LNCAP (cell line): ENCODE data around the gene OMP.

Source experiments
- TF ChIP-seq, protein P1 (sequence below): fragments of 450-650 bp; IDR thresholded peaks from 2 replicates; pipeline ENCODE4 v1.5.1; 2017; ENCODE audit warnings: mild to moderate bottlenecking

OMP gene

DNA sequence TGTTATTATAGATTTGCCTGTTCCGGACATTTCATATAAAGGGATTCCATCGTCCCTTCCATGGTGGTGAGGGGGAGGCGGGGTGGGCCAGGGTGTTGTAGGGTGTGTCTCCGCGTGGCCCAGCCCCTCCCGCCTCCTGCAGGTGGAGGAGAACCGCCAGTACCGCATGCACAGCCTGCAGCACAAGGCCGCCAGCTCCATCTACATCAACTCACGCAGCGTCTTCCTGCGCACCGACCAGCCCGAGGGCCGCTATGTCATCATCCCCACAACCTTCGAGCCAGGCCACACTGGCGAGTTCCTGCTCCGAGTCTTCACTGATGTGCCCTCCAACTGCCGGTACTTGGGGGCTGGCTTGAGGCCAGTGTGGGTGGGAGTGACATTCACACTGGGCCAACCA is 17.9 kb downstream of the OMP start:
- TF ChIP-seq, protein P1, sequence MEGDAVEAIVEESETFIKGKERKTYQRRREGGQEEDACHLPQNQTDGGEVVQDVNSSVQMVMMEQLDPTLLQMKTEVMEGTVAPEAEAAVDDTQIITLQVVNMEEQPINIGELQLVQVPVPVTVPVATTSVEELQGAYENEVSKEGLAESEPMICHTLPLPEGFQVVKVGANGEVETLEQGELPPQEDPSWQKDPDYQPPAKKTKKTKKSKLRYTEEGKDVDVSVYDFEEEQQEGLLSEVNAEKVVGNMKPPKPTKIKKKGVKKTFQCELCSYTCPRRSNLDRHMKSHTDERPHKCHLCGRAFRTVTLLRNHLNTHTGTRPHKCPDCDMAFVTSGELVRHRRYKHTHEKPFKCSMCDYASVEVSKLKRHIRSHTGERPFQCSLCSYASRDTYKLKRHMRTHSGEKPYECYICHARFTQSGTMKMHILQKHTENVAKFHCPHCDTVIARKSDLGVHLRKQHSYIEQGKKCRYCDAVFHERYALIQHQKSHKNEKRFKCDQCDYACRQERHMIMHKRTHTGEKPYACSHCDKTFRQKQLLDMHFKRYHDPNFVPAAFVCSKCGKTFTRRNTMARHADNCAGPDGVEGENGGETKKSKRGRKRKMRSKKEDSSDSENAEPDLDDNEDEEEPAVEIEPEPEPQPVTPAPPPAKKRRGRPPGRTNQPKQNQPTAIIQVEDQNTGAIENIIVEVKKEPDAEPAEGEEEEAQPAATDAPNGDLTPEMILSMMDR: no peak

- TF ChIP-seq, protein P1: no peak
These were observed 18.5 kb downstream of the OMP start for GRCh38 chr11:77121096-77121640.

GRCh38 chr11:77121876-77122575 is 19.4 kb downstream of the OMP start:
- TF ChIP-seq, protein P1: no peak

GRCh38 chr11:77122576-77123212 is 20.1 kb downstream of the OMP start:
- TF ChIP-seq, protein P1: no peak

GRCh38 chr11:77123591-77123990 is 21.0 kb downstream of the OMP start:
- TF ChIP-seq, protein P1: no peak

- TF ChIP-seq, protein P1: no peak
These were observed 21.4 kb downstream of the OMP start for GRCh38 chr11:77124041-77124440.

GRCh38 chr11:77124488-77124887 is 21.8 kb downstream of the OMP start:
- TF ChIP-seq, protein P1: no peak
